ENCODE data around the gene SLC1A3. TPM values are rescaled to one million over a fixed set of nuclear protein-coding genes. Genes with fewer than 3 reads are reported as not detected.

Gene SLC1A3
- total and polyA plus RNA-seq, 4 donors, result 3.4 to 47.6 (median 28.2) TPM

- no peak for TF ChIP-seq CTCF (IDR thresholded peaks at IDR 0.05; ENCODE audit: control extremely low read depth, extremely low read depth)
- Histone ChIP-seq H3K4me3 (no peak overlapping the region), H3K27ac (ENCODE audit: low read depth in 1 of 2, low read length in 1 of 2) (peak overlapping the region; percentile 75 to 93), H3K4me1 (ENCODE audit: control insufficient read depth in 5 of 5, insufficient read depth in 5 of 5, low read length in 5 of 5) (peaks cover 2 to 86% (median 34%) of the 10 kb centered on the region in 5 donors), H3K9me3 (ENCODE audit: control insufficient read depth in 4 of 4, insufficient read depth in 3 of 4, low read length in 3 of 4) (peaks cover 0 to 2% (median 0%) of the 10 kb centered on the region in 4 donors), H3K27me3 (ENCODE audit: control insufficient read depth in 3 of 3, insufficient read depth in 3 of 3, low read length in 2 of 3) (no peaks in the 10 kb centered on the region), H3K36me3 (ENCODE audit: control insufficient read depth in 4 of 4, insufficient read depth in 4 of 4, low read length in 4 of 4) (peaks cover 0 to 2% (median 0%) of the 10 kb centered on the region in 4 donors), H3K9ac (ENCODE audit: insufficient read depth in 1 of 2, low read length in 2 of 2) (peak overlapping the region in 1 of 2 donors; percentile 24)
- ATAC-seq (ENCODE audit: insufficient read depth, low FRiP score) (no peak), DNase-seq (no peak)
- 60 to 74% methylated on average over 8 of the region's 8 CpGs for WGBS, 2 donors
Measured at GRCh38 chr5:36658038-36658756, 51.8 kb downstream of the SLC1A3 start.

GRCh38 chr5:36659411-36659810 is 53.0 kb downstream of the SLC1A3 start:
- WGBS, 2 donors, result 55% methylated on average over 4 of the region's 4 CpGs
- Histone ChIP-seq H3K9ac (ENCODE audit: insufficient read depth in 1 of 2, low read length in 2 of 2) (peak overlapping the region in 1 of 2 donors; percentile 2), H3K36me3 (ENCODE audit: control insufficient read depth in 4 of 4, insufficient read depth in 4 of 4, low read length in 4 of 4) (peaks cover 0 to 2% (median under 1%) of the 10 kb centered on the region in 4 donors), H3K4me1 (ENCODE audit: control insufficient read depth in 5 of 5, insufficient read depth in 5 of 5, low read length in 5 of 5) (peaks cover 2 to 75% (median 32%) of the 10 kb centered on the region in 5 donors), H3K4me3 (no peak overlapping the region), H3K27ac (ENCODE audit: low read depth in 1 of 2, low read length in 1 of 2) (peak overlapping the region in 1 of 2 donors; percentile 41), H3K27me3 (ENCODE audit: control insufficient read depth in 3 of 3, insufficient read depth in 3 of 3, low read length in 2 of 3) (no peaks in the 10 kb centered on the region), H3K9me3 (ENCODE audit: control insufficient read depth in 4 of 4, insufficient read depth in 3 of 4, low read length in 3 of 4) (peaks cover 0 to 2% (median 0%) of the 10 kb centered on the region in 4 donors)
- ATAC-seq (ENCODE audit: insufficient read depth, low FRiP score) (no peak), DNase-seq (peak; percentile 38 to 77 (median 69))
- no peak for TF ChIP-seq CTCF (IDR thresholded peaks at IDR 0.05; ENCODE audit: control extremely low read depth, extremely low read depth)

GRCh38 chr5:36660397-36661049 is 54.1 kb downstream of the SLC1A3 start:
- no peaks in the 10 kb centered on the region for H3K27me3 ChIP-seq (ENCODE audit: control insufficient read depth in 3 of 3, insufficient read depth in 3 of 3, low read length in 2 of 3)
- H3K9ac ChIP-seq (ENCODE audit: insufficient read depth in 1 of 2, low read length in 2 of 2), result no peak overlapping the region
- H3K27ac ChIP-seq (ENCODE audit: low read depth in 1 of 2, low read length in 1 of 2), result no peak overlapping the region
- H3K4me1 ChIP-seq (ENCODE audit: control insufficient read depth in 5 of 5, insufficient read depth in 5 of 5, low read length in 5 of 5), result peaks cover 0 to 64% (median 21%) of the 10 kb centered on the region in 5 donors
- no peak for TF ChIP-seq CTCF (IDR thresholded peaks at IDR 0.05; ENCODE audit: control extremely low read depth, extremely low read depth)
- H3K4me3 ChIP-seq, result no peak overlapping the region
- DNase-seq (peak in 2 of 3 donors; percentile 57 to 64), ATAC-seq (ENCODE audit: insufficient read depth, low FRiP score) (no peak)
- WGBS, 2 donors, result 60 to 64% methylated on average over 5 of the region's 5 CpGs
- H3K9me3 ChIP-seq (ENCODE audit: control insufficient read depth in 4 of 4, insufficient read depth in 3 of 4, low read length in 3 of 4), result peaks cover 0 to 2% (median 0%) of the 10 kb centered on the region in 4 donors
- H3K36me3 ChIP-seq (ENCODE audit: control insufficient read depth in 4 of 4, insufficient read depth in 4 of 4, low read length in 4 of 4), result peaks cover 0 to 2% (median under 1%) of the 10 kb centered on the region in 4 donors
